ENCODE measurements around the gene GRK5.
"Not testable (repeated sequence)": the region's sequence is repeated elsewhere in the genome, so short reads cannot be mapped to it uniquely, and the experiment has no call there.

Gene GRK5

DNA sequence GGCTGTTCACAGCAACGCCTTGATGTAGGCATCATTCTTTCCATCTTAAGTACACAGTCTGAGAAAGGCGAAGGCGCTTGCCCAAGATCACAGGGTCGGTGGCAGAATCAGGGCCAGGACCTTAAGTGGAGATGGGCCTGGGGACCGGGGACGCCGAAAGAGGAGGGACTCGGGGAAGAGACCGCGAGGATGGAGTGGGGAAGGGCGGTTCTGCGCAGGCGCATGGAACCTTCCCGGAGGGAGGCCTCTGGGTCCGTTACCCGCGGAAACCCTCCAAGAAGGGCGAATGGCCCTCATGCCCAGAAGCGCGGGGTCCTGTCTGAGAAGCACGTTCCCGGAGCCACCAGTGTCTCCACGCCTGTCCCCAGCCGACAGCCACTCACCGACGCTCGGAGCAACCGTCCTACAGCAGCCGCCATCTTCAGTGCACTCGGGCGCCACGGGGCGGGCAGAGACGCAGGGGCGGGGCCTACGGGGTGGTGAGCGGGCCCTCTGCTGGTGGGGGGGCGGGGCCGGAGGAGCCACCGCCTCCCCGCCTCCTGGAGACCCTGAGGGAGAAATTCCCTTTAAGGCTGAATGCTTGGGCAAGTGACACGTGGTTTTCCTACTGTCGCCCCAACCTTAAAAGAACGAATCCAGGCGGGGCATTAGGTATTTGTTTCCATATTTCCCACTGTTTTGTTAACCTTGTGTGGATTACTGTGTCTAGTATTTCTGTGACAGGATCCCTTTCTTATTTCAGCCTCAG, 28.8 kb upstream of the GRK5 start, which contains the start of gene PRDX3:
Gene PRDX3, minus strand, starts transcription at position 441 of the 748 bp plus-strand sequence. Its CDS starts 22 bp downstream, at position 419.
- Mint-ChIP-seq H3K9me3 (no peaks in the 10 kb centered on the region), H3K4me1 (peaks cover 29% of the 10 kb centered on the region), H3K4me3 (peak within 1 kb of the TSS; percentile 100), H3K36me3 (ENCODE audit: insufficient read depth) (peaks cover 20% of the 10 kb centered on the region), H3K27me3 (no peaks in the 10 kb centered on the region), H3K27ac (ENCODE audit: low read depth) (peak within 1 kb of the TSS; percentile 92)
- ATAC-seq (replicated peaks; ENCODE audit: extremely low read depth, poor library complexity, severe bottlenecking) (peak; percentile 95), DNase-seq (ENCODE audit: low spot score in 2 of 2) (peak; percentile 82 to 87)

- not testable (repeated sequence) for H3K27ac Mint-ChIP-seq (ENCODE audit: low read depth); H3K9me3 Mint-ChIP-seq; ATAC-seq (replicated peaks; ENCODE audit: extremely low read depth, poor library complexity, severe bottlenecking); DNase-seq (ENCODE audit: low spot score in 2 of 2); H3K27me3 Mint-ChIP-seq; H3K4me3 Mint-ChIP-seq
- Mint-ChIP-seq H3K4me1 (peaks cover 26% of the 10 kb centered on the region), H3K36me3 (ENCODE audit: insufficient read depth) (peaks cover 11% of the 10 kb centered on the region)
Observed at GRCh38 chr10:119180850-119181400, 26.4 kb upstream of the GRK5 start.

- ATAC-seq (replicated peaks; ENCODE audit: extremely low read depth, poor library complexity, severe bottlenecking): no peak
- H3K27me3 Mint-ChIP-seq: no peaks in the 10 kb centered on the region
- H3K4me3 Mint-ChIP-seq: no peak overlapping the region
Observed at GRCh38 chr10:119183664-119184412, 23.5 kb upstream of the GRK5 start.

GRCh38 chr10:119189811-119190282, 17.5 kb upstream of the GRK5 start:
- H3K36me3 Mint-ChIP-seq (ENCODE audit: insufficient read depth): no peaks in the 10 kb centered on the region
- H3K4me3 Mint-ChIP-seq: no peak overlapping the region
- DNase-seq (ENCODE audit: low spot score in 2 of 2) (no peak), ATAC-seq (replicated peaks; ENCODE audit: extremely low read depth, poor library complexity, severe bottlenecking) (no peak)
- peaks cover 10% of the 10 kb centered on the region for H3K4me1 Mint-ChIP-seq
- H3K27ac Mint-ChIP-seq (ENCODE audit: low read depth): no peak overlapping the region
- H3K27me3 Mint-ChIP-seq: no peaks in the 10 kb centered on the region
- H3K9me3 Mint-ChIP-seq: no peaks in the 10 kb centered on the region

More at GRCh38 chr10:119183664-119184412, 23.5 kb upstream of the GRK5 start:
- DNase-seq (ENCODE audit: low spot score in 2 of 2): no peak
- Mint-ChIP-seq H3K9me3 (no peaks in the 10 kb centered on the region), H3K27ac (ENCODE audit: low read depth) (peak overlapping the region; percentile 67), H3K36me3 (ENCODE audit: insufficient read depth) (peaks cover 5% of the 10 kb centered on the region), H3K4me1 (peaks cover 6% of the 10 kb centered on the region)

- H3K4me3 Mint-ChIP-seq: no peak overlapping the region
- H3K9me3 Mint-ChIP-seq: no peaks in the 10 kb centered on the region
- no peaks in the 10 kb centered on the region for H3K27me3 Mint-ChIP-seq
- peaks cover 10% of the 10 kb centered on the region for H3K4me1 Mint-ChIP-seq
- ATAC-seq (replicated peaks; ENCODE audit: extremely low read depth, poor library complexity, severe bottlenecking) (no peak), DNase-seq (ENCODE audit: low spot score in 2 of 2) (no peak)
- H3K36me3 Mint-ChIP-seq (ENCODE audit: insufficient read depth): no peaks in the 10 kb centered on the region
- H3K27ac Mint-ChIP-seq (ENCODE audit: low read depth): peak overlapping the region; percentile 73
Observed at GRCh38 chr10:119190353-119190752, 17.0 kb upstream of the GRK5 start.

GRCh38 chr10:119190954-119191785, 16.2 kb upstream of the GRK5 start:
- Mint-ChIP-seq H3K9me3 (no peaks in the 10 kb centered on the region), H3K36me3 (ENCODE audit: insufficient read depth) (no peaks in the 10 kb centered on the region), H3K4me1 (peaks cover 10% of the 10 kb centered on the region), H3K4me3 (no peak overlapping the region), H3K27ac (ENCODE audit: low read depth) (peak overlapping the region; percentile 73), H3K27me3 (no peaks in the 10 kb centered on the region)
- ATAC-seq (replicated peaks; ENCODE audit: extremely low read depth, poor library complexity, severe bottlenecking): no peak
- DNase-seq (ENCODE audit: low spot score in 2 of 2): no peak

- Mint-ChIP-seq H3K27ac (ENCODE audit: low read depth) (peak overlapping the region; percentile 53), H3K9me3 (no peaks in the 10 kb centered on the region), H3K4me1 (peaks cover 10% of the 10 kb centered on the region), H3K27me3 (no peaks in the 10 kb centered on the region), H3K36me3 (ENCODE audit: insufficient read depth) (no peaks in the 10 kb centered on the region), H3K4me3 (no peak overlapping the region)
- no peak for ATAC-seq (replicated peaks; ENCODE audit: extremely low read depth, poor library complexity, severe bottlenecking)
- DNase-seq (ENCODE audit: low spot score in 2 of 2): no peak
Observed at GRCh38 chr10:119191881-119192280, 15.5 kb upstream of the GRK5 start.

DNA sequence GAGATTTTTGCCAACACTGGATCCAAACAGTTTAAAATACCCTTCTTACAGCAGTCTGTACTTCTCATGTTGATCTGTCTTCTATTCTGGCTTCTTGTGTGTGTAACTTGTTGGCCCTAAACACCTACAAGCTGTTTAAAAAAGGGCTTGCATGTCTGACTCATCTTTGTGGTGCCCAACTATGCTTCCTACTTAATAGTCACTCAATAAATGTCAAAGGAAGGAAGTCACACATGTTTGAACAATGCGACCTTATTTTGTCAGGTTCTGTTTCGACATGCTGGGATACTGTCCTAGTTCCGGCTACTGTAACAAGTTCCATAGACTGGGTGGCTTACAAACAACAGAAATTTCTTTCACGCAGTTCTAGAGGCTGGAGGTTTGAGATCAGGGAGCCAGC, 9.4 kb upstream of the GRK5 start:
- Mint-ChIP-seq H3K27me3 (no peaks in the 10 kb centered on the region), H3K4me3 (no peak overlapping the region), H3K9me3 (no peaks in the 10 kb centered on the region), H3K27ac (ENCODE audit: low read depth) (no peak overlapping the region), H3K4me1 (no peaks in the 10 kb centered on the region), H3K36me3 (ENCODE audit: insufficient read depth) (no peaks in the 10 kb centered on the region)
- no peak for ATAC-seq (replicated peaks; ENCODE audit: extremely low read depth, poor library complexity, severe bottlenecking)
- DNase-seq (ENCODE audit: low spot score in 2 of 2): no peak

- Mint-ChIP-seq H3K4me1 (no peaks in the 10 kb centered on the region), H3K9me3 (no peaks in the 10 kb centered on the region), H3K27me3 (no peaks in the 10 kb centered on the region), H3K4me3 (no peak overlapping the region), H3K27ac (ENCODE audit: low read depth) (no peak overlapping the region), H3K36me3 (ENCODE audit: insufficient read depth) (no peaks in the 10 kb centered on the region)
- ATAC-seq (replicated peaks; ENCODE audit: extremely low read depth, poor library complexity, severe bottlenecking): no peak
- DNase-seq (ENCODE audit: low spot score in 2 of 2): no peak
Observed at GRCh38 chr10:119198438-119198837, 8.9 kb upstream of the GRK5 start.

- Mint-ChIP-seq H3K27me3 (no peaks in the 10 kb centered on the region), H3K9me3 (no peaks in the 10 kb centered on the region), H3K4me1 (no peaks in the 10 kb centered on the region)
Observed at GRCh38 chr10:119199231-119199992, 8.0 kb upstream of the GRK5 start.

DNA sequence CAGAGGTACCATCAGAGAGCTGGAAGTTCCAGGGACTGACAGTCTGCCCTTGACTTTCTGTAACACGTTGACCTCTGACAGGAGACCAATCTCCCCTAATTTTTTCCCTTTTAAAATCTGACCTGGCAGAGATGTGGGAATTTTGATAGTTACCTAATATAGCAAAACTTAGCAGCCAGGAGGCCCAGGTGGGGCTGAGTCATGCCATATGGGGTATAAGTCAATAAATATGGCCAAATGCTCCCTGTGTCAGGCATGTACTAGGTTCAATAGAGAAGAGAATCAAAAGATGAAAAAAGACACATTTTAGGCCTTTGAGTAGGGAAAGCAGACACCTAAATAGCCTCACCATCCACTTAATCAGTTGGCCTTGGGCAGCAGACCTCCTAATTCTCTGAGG, 6.1 kb upstream of the GRK5 start:
- Mint-ChIP-seq H3K36me3 (ENCODE audit: insufficient read depth) (no peaks in the 10 kb centered on the region), H3K27me3 (no peaks in the 10 kb centered on the region), H3K4me1 (peaks cover 4% of the 10 kb centered on the region), H3K9me3 (no peaks in the 10 kb centered on the region), H3K27ac (ENCODE audit: low read depth) (no peak overlapping the region), H3K4me3 (no peak overlapping the region)
- ATAC-seq (replicated peaks; ENCODE audit: extremely low read depth, poor library complexity, severe bottlenecking) (no peak), DNase-seq (ENCODE audit: low spot score in 2 of 2) (no peak)

More at GRCh38 chr10:119199231-119199992, 8.0 kb upstream of the GRK5 start:
- ATAC-seq (replicated peaks; ENCODE audit: extremely low read depth, poor library complexity, severe bottlenecking) (peak; percentile 58), DNase-seq (ENCODE audit: low spot score in 2 of 2) (no peak)
- Mint-ChIP-seq H3K36me3 (ENCODE audit: insufficient read depth) (no peaks in the 10 kb centered on the region), H3K4me3 (no peak overlapping the region), H3K27ac (ENCODE audit: low read depth) (no peak overlapping the region)
